Tibial nerve (tissue), 4 donors: ENCODE data around the gene CALHM3.

Source experiments
- EP300 ChIP-seq, 2 donors: sonication (generic); formaldehyde crosslinking; IDR thresholded peaks; one replicate each; pipeline ENCODE4 v1.6.1; 2017; ENCODE audit warnings: antibody characterized with exemption in 2 of 2, mild to moderate bottlenecking in 1 of 2
- POLR2A ChIP-seq, 2 donors: fragments of 450-650 bp; IDR thresholded peaks; one replicate each; pipeline ENCODE4 v1.6.1; 2017; ENCODE audit warnings: antibody characterized with exemption in 2 of 2, mild to moderate bottlenecking in 2 of 2, moderate library complexity in 2 of 2
- TF ChIP-seq, protein P1 (sequence below), 5 experiments: fragments of 200-600 bp in 3 of 5; fragments of 450-650 bp in 2 of 5; sonication (generic) in 3 of 5; IDR thresholded peaks; one replicate each; pipeline ENCODE4 v1.5.1; 2016 to 2019; ENCODE audit warnings: antibody characterized with exemption in 5 of 5, mild to moderate bottlenecking in 3 of 5, moderate library complexity in 2 of 5

DNA sequence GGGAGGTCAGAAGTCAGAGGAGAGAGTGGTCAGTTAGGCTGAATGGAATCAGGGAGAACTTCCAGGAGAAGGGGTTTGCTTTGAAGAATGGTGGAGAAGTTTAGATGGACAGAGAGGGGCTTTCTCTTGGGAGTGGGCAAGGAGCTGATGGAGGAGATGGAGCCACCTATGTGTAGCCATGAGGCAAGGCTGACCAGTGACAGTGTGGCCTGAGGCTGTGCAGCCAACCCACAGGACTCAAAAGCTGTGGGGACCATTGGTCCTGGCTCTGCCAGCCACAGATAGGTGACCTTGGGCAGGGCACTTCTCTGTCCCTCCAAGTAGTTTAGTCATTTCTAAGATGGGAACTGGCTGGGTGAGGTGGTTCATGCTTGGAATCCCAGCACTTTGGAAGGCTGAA lies 33.1 kb upstream of the CALHM3 start:
- TF ChIP-seq, protein P1, sequence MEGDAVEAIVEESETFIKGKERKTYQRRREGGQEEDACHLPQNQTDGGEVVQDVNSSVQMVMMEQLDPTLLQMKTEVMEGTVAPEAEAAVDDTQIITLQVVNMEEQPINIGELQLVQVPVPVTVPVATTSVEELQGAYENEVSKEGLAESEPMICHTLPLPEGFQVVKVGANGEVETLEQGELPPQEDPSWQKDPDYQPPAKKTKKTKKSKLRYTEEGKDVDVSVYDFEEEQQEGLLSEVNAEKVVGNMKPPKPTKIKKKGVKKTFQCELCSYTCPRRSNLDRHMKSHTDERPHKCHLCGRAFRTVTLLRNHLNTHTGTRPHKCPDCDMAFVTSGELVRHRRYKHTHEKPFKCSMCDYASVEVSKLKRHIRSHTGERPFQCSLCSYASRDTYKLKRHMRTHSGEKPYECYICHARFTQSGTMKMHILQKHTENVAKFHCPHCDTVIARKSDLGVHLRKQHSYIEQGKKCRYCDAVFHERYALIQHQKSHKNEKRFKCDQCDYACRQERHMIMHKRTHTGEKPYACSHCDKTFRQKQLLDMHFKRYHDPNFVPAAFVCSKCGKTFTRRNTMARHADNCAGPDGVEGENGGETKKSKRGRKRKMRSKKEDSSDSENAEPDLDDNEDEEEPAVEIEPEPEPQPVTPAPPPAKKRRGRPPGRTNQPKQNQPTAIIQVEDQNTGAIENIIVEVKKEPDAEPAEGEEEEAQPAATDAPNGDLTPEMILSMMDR (IDR thresholded peaks at IDR 0.05) = no peak
- TF ChIP-seq POLR2A (IDR thresholded peaks at IDR 0.05) (no peak), EP300 (IDR thresholded peaks at IDR 0.05) (no peak)
